Measurements from ENCODE around the gene UBL3. TPM values are rescaled to one million over a fixed set of nuclear protein-coding genes. Genes with fewer than 3 reads are reported as not detected.
A peak's percentile ranks its signal among the peaks of the same experiment; 100 is the strongest.

The UBL3 gene
- total RNA-seq, 1 experiment from 2014 or later = 8.7 TPM

- no peak for DNase-seq (ENCODE audit: low spot score)
Measured at GRCh38 chr13:29857085-29857484, 6.7 kb upstream of the UBL3 start.

DNA sequence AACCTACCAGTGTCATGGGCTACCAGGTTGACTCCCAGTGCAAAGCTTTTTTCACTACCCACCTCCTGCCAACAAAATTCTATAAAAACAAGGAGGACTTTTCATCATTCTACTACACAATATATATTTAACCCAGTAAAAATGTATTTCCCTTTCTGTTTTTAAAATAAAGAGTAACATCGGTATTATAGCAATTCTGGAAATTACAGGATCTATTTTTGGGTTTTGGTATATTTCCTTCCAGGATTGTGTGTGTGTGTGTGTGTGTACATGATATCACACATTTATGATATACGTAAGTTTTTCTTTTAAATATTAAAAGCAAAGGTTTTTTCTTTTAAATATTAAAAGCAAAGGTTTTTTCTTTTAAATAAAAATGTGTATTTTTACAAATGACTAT, 6.0 kb upstream of the UBL3 start:
- DNase-seq (ENCODE audit: low spot score) = no peak

GRCh38 chr13:29855784-29856183, 5.4 kb upstream of the UBL3 start:
- DNase-seq (ENCODE audit: low spot score) = no peak

DNA sequence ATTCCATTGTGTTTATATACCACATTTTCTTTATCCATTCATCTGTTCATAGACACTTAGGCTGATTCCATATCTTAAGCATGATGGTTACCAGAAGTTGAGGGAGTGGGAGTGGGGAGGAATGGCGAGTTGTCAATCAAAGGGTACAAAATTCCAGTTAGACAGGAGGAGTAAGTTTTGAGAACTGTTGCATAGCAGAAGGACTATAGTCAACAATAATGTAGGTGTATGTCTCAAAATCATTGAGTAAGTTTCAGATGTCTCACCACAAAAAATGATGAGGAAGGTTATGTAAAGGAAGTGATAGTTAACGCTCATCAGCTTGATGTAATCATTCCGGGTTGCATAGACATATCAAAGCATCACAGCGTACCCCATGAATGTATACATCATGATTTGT, 4.6 kb upstream of the UBL3 start:
- no peak for DNase-seq (ENCODE audit: low spot score)

DNA sequence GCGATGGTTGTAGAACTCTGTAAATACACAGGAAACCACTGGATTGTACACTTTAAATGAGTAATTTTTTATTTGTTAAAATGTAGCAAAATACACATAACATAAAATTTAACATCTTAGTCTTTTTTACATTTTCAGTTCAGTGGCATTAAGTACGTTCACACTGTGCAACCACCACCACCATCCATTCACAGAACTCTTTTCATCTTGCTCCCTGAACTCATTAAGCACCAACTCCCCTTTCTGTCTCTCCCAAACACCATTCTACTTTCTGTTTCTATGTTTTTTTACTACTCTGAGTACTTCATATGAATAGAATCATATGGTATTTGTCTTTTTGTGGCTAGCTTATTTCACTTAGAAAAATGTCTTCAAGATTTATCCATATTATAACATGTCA, 2.7 kb upstream of the UBL3 start:
- no peak for DNase-seq (ENCODE audit: low spot score)

DNA sequence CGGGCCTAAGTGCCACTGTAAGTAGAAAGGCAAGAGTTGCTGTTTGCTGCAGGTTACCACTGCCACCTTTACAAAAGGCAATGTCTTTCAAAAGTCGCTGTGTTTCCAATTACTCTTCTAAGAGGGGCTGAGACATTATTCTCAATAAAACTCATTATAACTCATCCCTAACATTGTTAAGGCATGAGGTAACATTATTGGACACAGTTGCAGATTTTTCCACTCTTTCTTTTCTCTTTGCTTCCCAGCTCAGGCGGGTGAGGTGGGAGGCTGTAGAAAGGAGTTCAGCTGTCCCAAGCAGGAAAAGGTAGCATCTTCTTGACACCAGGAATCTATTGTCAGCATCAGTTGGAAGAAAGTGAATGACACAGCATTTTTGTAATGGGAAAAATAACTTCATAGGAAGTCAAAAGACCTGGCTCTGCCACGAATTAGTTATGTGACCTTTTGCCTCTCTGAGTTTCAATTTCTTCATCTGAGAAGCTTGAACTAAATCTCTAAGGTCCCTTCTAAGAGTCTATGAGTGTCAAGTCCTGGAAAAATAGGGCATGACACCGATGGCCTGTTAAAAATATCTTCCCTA, 2.1 kb upstream of the UBL3 start:
- no peak for DNase-seq (ENCODE audit: low spot score)

DNA sequence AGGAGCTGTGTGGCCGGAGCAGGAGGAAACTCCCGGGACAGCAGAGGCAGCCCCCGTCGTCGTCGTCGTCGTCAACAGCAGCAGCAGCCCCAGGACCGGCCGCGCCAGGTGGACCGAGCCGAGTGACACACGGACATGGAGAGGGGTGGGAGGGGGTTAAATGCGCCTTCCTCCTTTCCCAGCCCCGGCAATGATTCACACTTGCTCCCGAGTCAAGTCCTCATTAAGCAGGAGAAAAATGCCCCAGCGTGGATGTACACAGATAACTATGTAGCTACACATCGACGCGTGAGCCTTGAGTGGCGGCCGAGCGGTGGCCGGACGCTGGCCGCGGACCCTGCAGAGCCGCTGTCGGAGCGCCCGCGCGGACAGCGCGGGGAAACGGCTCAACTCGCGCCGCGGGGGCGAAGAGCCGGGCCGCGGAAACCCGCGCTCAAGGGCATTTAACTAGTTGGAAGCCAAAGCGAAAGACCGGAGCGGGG, 645 bp downstream of the UBL3 start:
- DNase-seq (ENCODE audit: low spot score) = peak; percentile 34

DNA sequence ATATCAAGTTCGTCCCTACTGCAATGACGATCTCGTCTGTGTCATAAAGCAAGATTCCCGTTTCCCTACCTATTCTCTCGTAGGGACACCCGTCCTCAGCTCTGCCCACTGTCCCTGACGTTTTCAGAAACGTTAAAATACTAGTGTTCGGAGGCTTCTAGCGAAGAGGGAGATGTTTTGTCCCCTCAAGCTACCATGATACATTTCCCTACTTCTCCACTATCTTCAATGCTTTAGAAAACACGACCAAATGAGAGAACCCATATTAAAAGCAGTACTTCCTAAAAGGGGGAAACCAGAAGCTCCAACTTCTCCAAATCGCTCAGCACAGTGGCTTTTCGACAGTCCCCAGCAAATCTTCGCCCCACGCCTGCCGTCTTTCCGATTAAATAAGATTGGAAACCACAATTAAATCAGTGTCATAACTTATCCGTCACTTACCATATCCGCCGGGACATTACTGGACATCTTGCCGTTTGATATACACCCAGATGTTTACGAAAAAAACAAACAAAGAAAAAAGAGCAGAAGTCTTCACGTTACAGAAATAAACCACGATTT, 1.3 kb downstream of the UBL3 start:
- no peak for DNase-seq (ENCODE audit: low spot score)

DNA sequence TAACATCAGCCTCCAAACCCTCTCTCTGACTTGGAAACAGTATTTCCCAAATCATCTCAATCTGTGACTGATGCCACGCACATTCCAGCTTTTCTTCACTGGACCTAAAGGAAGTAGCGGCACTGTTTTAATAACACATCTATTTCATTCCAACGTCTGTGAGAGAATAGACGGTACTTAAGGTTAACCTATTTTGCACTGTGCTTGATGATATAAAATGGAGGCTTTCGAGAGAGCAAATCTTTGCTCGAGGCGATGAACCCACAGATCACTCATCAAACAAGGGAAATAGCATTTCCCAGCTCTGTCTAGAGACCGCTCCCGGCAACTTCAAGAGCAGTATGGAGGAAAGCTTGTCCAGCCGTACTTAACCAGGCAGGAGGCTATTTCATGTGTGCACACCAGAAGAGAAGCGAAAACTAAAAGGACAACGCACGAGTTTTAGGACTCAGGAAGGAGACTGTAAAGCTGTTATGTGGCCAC, 2.9 kb downstream of the UBL3 start:
- peak; percentile 33 for DNase-seq (ENCODE audit: low spot score)

GRCh38 chr13:29846475-29847256, 3.8 kb downstream of the UBL3 start:
- DNase-seq (ENCODE audit: low spot score) = no peak

GRCh38 chr13:29845440-29846056, 4.9 kb downstream of the UBL3 start:
- DNase-seq (ENCODE audit: low spot score) = no peak

DNA sequence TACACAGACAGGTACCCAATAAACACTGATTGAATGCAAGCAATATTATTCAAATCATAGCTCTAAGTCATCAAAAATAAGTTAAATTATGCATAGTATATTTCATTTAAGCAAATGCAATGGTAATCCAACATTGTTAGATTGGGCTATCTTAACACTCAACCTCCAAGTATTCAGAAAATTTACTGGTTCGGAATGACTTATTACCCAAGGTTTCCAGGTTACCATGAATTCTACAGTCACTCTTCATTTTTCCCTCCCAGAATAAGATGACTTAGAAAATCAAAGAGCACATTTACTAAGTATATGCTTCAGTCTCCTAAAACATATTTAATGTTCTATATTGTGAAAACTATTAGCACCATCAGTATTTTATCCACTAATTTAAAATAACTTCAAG, 6.0 kb downstream of the UBL3 start:
- DNase-seq (ENCODE audit: low spot score) = no peak

DNA sequence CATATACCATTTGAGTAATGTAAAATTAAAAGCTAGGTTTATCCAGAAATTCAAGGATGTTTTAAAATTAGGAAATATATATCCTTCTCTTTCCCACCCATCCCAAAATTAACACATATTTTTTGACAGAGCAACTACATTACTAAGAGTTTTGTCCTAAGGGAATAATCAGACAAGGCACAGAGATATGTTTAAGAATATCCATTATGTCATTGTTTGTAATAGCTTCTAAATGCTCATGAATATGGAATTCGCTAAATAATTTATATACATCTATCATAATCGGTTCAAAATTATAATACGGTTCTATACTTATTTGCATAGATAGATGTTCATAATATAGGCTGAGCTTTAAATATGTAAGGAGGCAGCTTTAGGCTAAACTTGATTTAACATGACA, 9.8 kb downstream of the UBL3 start:
- no peak for DNase-seq (ENCODE audit: low spot score)

DNA sequence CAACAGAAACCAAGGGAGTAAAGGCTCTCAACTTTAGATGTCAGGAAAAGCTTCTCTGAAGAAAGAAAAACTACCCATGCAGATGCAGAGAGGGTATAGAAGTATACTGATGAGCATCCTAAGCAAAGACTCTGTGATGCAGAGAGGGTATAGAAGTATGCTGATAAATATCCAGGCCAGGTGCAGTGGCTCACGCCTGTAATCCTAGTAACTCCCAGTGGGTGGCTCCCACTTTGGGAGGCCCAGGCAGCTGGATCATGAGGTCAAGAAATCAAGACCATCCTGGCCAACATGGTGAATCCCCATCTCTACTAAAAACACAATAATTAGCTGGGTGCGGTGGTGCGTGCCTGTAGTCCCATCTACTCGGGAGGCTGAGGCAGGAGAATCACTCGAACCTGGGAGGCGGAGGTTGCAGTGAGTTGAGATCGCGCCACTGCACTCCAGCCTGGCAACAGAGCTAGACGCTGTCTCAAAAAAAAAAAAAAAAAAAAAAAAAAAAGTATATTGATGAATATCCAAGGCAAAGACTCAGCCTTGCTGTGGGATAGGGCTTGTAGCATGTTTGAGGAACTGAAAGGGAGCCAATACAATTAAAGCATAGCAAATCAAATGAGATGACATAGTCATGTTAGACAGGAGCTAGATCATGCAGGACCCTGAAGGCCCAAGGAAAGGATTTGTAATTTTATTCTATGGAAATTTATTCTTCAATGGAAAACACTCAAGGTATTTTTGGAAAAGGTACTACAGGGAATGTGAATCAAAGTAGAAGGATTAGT, 14.9 kb downstream of the UBL3 start:
- no peak for DNase-seq (ENCODE audit: low spot score)

GRCh38 chr13:29832761-29833298, 17.6 kb downstream of the UBL3 start:
- DNase-seq (ENCODE audit: low spot score) = no peak

DNA sequence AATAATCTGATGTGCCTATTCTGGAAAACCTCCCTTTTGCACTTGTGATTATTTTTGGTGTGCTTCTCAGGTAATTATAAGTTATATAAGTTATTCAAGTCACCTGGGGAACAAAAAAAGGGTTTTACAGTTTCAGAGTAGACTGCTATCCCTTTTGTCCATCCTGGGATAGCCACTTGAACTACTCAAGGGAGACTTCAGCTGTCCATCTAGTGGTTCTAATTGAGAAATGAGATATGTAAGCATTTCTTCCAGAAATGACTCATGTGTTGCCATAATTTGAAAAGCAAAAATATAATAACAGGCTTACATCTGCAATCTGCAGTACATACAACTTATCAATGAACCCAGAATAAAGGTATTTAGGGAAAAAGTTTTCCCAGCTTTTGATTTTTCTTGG, 20.4 kb downstream of the UBL3 start:
- DNase-seq (ENCODE audit: low spot score) = no peak

DNA sequence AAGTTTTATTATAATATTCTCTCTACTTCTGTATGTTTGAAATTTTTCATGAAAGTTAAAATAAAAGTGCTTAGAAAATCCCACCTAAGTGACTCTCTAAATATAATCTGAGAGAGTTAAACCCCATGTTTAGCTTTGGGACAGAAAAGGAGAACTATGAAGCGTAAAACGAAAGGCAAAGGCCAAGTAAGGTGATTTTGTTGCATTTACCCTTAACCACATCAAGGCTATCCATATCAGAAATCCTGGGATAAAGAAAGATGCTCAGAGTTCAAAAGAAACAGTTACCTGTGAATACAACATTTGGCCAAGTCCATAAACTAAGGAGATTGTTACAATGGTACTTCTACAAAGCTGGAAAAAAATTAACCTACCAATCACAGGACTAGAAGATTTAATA, 31.3 kb downstream of the UBL3 start:
- DNase-seq (ENCODE audit: low spot score) = no peak

GRCh38 chr13:29817604-29818378, 32.6 kb downstream of the UBL3 start:
- DNase-seq (ENCODE audit: low spot score) = no peak

- DNase-seq (ENCODE audit: low spot score) = no peak
Measured at GRCh38 chr13:29816715-29817114, 33.7 kb downstream of the UBL3 start.

- DNase-seq (ENCODE audit: low spot score) = no peak
Measured at GRCh38 chr13:29815336-29815735, 35.1 kb downstream of the UBL3 start.

- DNase-seq (ENCODE audit: low spot score) = no peak
Measured at GRCh38 chr13:29810898-29811297, 39.5 kb downstream of the UBL3 start.
